Motor neuron (in vitro differentiated cells): ENCODE results near the gene METRNL. TPM values are rescaled to one million over a fixed set of nuclear protein-coding genes. Genes with fewer than 3 reads are reported as not detected.
"Not testable (repeated sequence)": the region's sequence is repeated elsewhere in the genome, so short reads cannot be mapped to it uniquely, and the experiment has no call there.

Source experiments
- ATAC-seq, 8 experiments: fragments of 200-7000 bp; cut with Tn5 transposase; replicated peaks in 6 of 8; 2 replicates each; pipeline ENCODE4 v1.8.0; 2021; ENCODE audit warnings: mild to moderate bottlenecking in 8 of 8, moderate library complexity in 8 of 8
- H3K27ac ChIP-seq, 2 donors: fragments of 250-450 bp; sonication (Bioruptor Pico); 2 replicates each; pipeline ENCODE4 v1.9.0; 2021; ENCODE audit warnings: antibody characterized with exemption in 2 of 2, mild to moderate bottlenecking in 2 of 2, moderate library complexity in 1 of 2
- H3K4me1 ChIP-seq, 2 donors: fragments of 250-450 bp; sonication (Bioruptor Pico); replicated peaks in 1 of 2; 2 replicates each; pipeline ENCODE4 v1.6.1; 2021; ENCODE audit warnings: antibody characterized with exemption in 2 of 2, mild to moderate bottlenecking in 2 of 2, moderate library complexity in 1 of 2
- H3K4me3 ChIP-seq, 5 donors: fragments of 250-450 bp; sonication (Bioruptor Pico); 2 replicates each; pipeline ENCODE4 v1.9.0; 2021; ENCODE audit warnings: antibody characterized with exemption in 5 of 5, mild to moderate bottlenecking in 5 of 5, moderate library complexity in 4 of 5
- WGBS, 10 experiments: fragments of 450-650 bp; shearing (Covaris generic); methylation state at CpG; one replicate each; pipeline ENCODE4 v1.0.0; 2022; 5-methylcytosine and 5-hydroxymethylcytosine counted together
- in situ Hi-C, 9 experiments: fragments of 400-800 bp; cut with MboI; loops; one replicate each; pipeline ENCODE4 v1.15.0; 2021; ENCODE audit warnings: low sequenced_read_pairs in 9 of 9, low pct_unique_long_range_greater_than_20kb in 2 of 9; ENCODE audit not compliant: unreplicated experiment in 9 of 9
- total RNA-seq, 8 experiments: library from RNA; unstranded; fragments of 300-600 nt; gene quantifications; 2 replicates each; pipeline versions ENCODE4 v1.2.3 to v1.2.4, GENCODE V29; 2022

The METRNL gene
- total RNA-seq, 8 experiments from 2014 or later: 1.5 to 122 (median 6.3) TPM

DNA sequence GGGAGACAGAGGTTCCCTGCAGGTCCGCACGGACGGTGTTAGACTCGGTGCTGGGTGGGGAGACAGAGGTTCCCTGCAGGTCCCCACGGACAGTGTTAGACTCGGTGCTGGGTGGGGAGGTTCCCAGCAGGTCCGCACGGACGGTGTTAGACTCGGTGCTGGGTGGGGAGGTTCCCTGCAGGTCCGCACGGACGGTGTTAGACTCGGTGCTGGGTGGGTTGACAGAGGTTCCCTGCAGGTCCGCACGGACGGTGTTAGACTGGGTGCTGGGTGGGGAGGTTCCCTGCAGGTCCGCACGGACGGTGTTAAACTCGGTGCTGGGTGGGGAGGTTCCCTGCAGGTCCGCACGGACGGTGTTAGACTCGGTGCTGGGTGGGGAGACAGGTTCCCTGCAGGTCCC lies 24.2 kb upstream of the METRNL start:
- in situ Hi-C loops, ATAC-seq, H3K4me3 ChIP-seq, H3K27ac ChIP-seq: not testable (repeated sequence)
- peaks cover 15 to 33% of the 10 kb centered on the region in 2 donors for H3K4me1 ChIP-seq
- WGBS, 10 experiments: no CpG with 5 or more reads among the region's 25 CpGs

DNA sequence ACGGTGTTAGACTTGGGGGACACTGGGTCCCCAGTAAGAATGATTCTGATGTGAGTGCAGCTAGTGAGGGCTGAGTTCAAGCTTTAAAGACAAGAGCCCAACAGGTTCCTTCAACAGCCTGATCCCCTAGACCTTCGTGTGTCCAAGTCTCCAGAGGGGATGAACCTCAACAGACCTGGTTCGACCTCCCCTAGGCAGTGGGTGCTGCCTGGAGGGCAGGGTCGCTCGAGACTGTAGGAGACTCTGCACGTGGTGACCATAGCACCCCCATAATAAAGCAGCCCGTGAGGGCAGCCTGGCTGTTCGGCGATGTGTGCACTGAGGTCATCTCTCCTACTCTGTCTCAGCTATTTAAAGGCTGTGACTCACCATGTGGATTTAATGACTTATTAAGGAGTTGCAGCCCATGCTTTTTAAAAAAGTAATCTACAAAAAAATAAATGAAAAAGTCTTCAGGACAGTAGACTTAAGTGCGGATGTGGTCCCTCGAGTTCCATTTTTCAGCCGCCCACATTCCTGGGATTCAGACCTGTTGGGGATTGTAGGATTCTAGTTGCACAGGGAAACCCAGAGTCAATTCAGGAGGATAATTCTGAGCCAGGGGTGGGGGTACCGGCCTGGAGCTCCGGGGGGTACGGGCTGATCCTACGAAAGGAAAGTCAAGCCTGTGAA lies 23.4 kb upstream of the METRNL start:
- H3K27ac ChIP-seq: no peak overlapping the region
- H3K4me1 ChIP-seq: peaks cover 15 to 33% of the 10 kb centered on the region in 2 donors
- in situ Hi-C loops: no loop called here
- no peak overlapping the region for H3K4me3 ChIP-seq
- WGBS, 10 experiments: 0 to 100% (median 67%) methylated on average over 2 to 6 of the region's 16 CpGs; no CpG with 5 or more reads in 5 of the 10 experiments
- ATAC-seq: peak in 7 of 8 experiments; percentile 18 to 43 (median 29)

DNA sequence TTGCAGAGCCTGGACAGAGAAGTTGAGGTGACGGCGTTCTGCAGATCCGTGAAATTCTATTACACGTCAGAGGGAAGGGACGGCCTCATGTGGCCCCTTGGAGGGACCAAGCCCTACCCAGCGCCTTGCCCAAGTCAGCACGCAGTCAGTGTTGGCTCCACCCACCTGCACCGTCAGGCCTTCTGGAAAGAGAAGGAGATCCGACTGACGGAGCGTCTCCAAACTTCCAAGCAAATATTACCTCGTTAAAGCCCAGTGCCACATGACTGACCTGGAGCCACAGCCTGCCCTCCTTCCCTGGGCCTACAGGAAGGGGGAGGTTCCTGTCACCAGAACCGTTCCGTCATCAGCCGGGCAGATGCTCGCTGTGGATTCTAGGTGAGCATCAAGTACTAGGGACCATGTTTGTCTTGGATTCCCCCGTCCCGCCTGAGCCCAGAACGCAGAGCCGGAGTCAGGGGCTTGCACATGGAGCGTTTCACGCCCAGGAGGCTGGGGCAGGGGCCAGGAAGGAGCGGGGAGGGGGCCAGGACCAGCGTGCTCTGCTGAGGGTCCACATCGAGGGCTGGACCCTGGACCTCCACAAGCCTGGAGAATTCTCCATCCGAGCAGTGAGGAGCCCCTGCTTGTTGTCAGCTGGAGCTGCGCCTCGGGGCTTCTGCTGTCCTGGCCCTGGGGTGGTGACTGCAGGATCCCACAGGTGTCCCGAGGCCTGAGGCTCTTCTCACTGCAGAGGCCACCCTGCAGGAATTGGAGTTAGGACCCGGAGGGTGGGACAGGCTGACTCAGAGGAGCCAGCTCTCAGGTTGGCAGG lies 22.6 kb upstream of the METRNL start:
- WGBS, 10 experiments: 20 to 86% (median 68%) methylated on average over 3 to 10 of the region's 30 CpGs; no CpG with 5 or more reads in 5 of the 10 experiments
- peak in 2 of 8 experiments; percentile 31 to 43 for ATAC-seq
- Histone ChIP-seq H3K4me3 (no peak overlapping the region), H3K4me1 (peaks cover 15 to 33% of the 10 kb centered on the region in 2 donors), H3K27ac (no peak overlapping the region)
- in situ Hi-C loops: no loop called here

- ATAC-seq: peak in 2 of 8 experiments; percentile 4 to 6
- in situ Hi-C loops: no loop called here
- no peak overlapping the region for H3K27ac ChIP-seq
- H3K4me1 ChIP-seq: peaks cover 12 to 29% of the 10 kb centered on the region in 2 donors
- no peak overlapping the region for H3K4me3 ChIP-seq
- WGBS, 10 experiments: 52 to 100% (median 83%) methylated on average over 1 to 6 of the region's 14 CpGs; no CpG with 5 or more reads in 4 of the 10 experiments
Measured at GRCh38 chr17:83057397-83057761, 22.0 kb upstream of the METRNL start.

DNA sequence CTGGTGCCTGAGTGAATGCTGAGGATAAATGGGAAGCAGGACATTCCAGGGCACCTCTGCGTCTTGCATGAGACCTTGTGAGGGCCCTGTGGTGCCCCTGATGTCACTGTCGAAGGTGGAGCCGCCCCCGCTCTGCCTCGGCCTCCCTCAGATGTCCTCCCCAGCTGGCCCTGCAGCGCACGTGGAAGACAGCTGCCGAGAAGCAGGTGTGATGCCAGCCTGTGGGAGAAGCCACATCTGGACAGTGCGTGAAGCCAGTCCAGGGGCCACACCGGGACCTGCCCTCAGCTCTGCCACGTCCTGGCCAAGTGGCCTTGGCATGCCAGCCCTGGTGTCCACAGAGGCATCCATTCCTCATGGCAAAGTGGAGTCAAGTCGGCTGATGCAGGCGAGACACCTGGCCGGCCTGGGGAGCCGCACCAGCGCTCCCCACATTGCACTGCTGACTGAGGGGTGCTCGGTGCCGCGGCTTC lies 21.6 kb upstream of the METRNL start:
- in situ Hi-C loops: no loop called here
- Histone ChIP-seq H3K27ac (no peak overlapping the region), H3K4me1 (peaks cover 12 to 29% of the 10 kb centered on the region in 2 donors), H3K4me3 (no peak overlapping the region)
- no peak for ATAC-seq
- WGBS, 10 experiments: 40 to 89% (median 83%) methylated on average over 1 to 5 of the region's 19 CpGs; no CpG with 5 or more reads in 7 of the 10 experiments

GRCh38 chr17:83058266-83058798 lies 21.1 kb upstream of the METRNL start:
- in situ Hi-C loops: no loop called here
- WGBS, 10 experiments: 60 to 100% (median 69%) methylated on average over 1 to 12 of the region's 20 CpGs; no CpG with 5 or more reads in 4 of the 10 experiments
- Histone ChIP-seq H3K4me3 (no peak overlapping the region), H3K4me1 (peaks cover 8 to 24% of the 10 kb centered on the region in 2 donors), H3K27ac (no peak overlapping the region)
- no peak for ATAC-seq

GRCh38 chr17:83061586-83061985 lies 17.8 kb upstream of the METRNL start:
- no peak overlapping the region for H3K27ac ChIP-seq
- in situ Hi-C loops: no loop called here
- peaks cover under 1 to 9% of the 10 kb centered on the region in 2 donors for H3K4me1 ChIP-seq
- WGBS, 10 experiments: 47 to 100% (median 86%) methylated on average over 1 to 7 of the region's 8 CpGs; no CpG with 5 or more reads in 3 of the 10 experiments
- H3K4me3 ChIP-seq: no peak overlapping the region
- no peak for ATAC-seq

GRCh38 chr17:83062011-83062817 lies 17.2 kb upstream of the METRNL start:
- H3K4me3 ChIP-seq: no peak overlapping the region
- ATAC-seq: peak in 2 of 8 experiments; percentile 18 to 36
- no peak overlapping the region for H3K27ac ChIP-seq
- in situ Hi-C loops: no loop called here
- WGBS, 10 experiments: 90 to 100% (median 96%) methylated on average over 2 to 4 of the region's 24 CpGs; no CpG with 5 or more reads in 7 of the 10 experiments
- peaks cover 0 to 6% of the 10 kb centered on the region in 2 donors for H3K4me1 ChIP-seq

GRCh38 chr17:83062818-83063671 lies 16.4 kb upstream of the METRNL start:
- peak in 3 of 8 experiments; percentile 7 to 11 (median 9) for ATAC-seq
- H3K4me3 ChIP-seq: no peak overlapping the region
- no peaks in the 10 kb centered on the region for H3K4me1 ChIP-seq
- 40 to 100% (median 84%) methylated on average over 1 to 11 of the region's 30 CpGs; no CpG with 5 or more reads in 5 of the 10 experiments for WGBS, 10 experiments
- in situ Hi-C loops: no loop called here
- no peak overlapping the region for H3K27ac ChIP-seq

DNA sequence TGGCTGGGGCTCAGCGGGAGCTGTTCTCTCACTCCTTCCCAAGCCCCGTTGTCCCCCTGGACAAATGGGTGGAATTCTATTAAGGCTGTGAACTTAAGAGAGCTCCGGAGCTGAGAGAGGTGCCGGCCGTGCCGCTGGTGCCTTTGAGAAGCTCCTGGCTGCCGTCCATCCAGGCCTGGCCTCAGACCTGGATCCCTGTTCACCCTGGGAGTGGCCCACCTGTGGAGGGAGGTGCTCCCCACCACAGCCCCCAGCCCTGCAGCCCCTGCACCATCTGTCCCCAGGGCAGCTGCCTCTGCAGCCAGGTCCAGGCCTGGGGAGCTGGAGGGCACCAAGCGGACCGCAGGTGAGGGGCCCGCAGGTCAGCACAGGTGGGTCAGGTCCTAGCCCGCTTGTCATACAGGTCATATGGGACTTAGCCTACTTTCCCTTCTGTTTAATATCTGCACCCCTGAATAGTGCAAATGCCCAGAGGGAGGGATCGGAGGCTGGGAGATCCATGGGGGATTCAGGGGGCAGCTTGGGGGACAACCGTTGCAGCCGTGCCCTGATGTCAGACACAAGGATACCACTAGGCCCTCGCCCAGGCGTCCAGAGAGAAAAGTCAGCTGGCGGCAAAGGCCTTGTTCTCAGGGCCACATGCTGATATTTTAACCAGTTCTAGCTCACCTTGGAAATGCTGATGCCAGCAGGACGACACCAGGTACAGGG lies 15.2 kb upstream of the METRNL start:
- no peak for ATAC-seq
- in situ Hi-C loops: no loop called here
- Histone ChIP-seq H3K27ac (no peak overlapping the region), H3K4me3 (no peak overlapping the region), H3K4me1 (no peaks in the 10 kb centered on the region)
- 100% methylated on average over 2 of the region's 18 CpGs; no CpG with 5 or more reads in 9 of the 10 experiments for WGBS, 10 experiments
